Upper lobe of left lung (tissue), 4 donors: ENCODE results near the gene SMC1B.

ENCODE experiments used
- EP300 ChIP-seq, 4 donors: sonication (generic); formaldehyde crosslinking; IDR thresholded peaks; one replicate each; pipeline ENCODE4 v1.5.1; 2017; ENCODE audit warnings: antibody characterized with exemption in 4 of 4, control low read depth in 2 of 4
- POLR2A ChIP-seq, 4 donors: fragments of 450-650 bp; IDR thresholded peaks; one replicate each; pipeline ENCODE4 v1.5.1; 2016 to 2017; ENCODE audit warnings: antibody characterized with exemption in 4 of 4, mild to moderate bottlenecking in 2 of 4
- POLR2AphosphoS5 ChIP-seq, 2 donors: sonication (generic); formaldehyde crosslinking; IDR thresholded peaks; one replicate each; pipeline ENCODE4 v1.5.1; 2017; ENCODE audit warnings: antibody characterized with exemption in 2 of 2
- TF ChIP-seq, protein P1 (sequence below), 6 experiments: fragments of 450-650 bp in 4 of 6; fragments of 200-600 bp in 2 of 6; sonication (generic) in 2 of 6; IDR thresholded peaks; one replicate each; pipeline ENCODE4 v1.5.1; 2016 to 2019; ENCODE audit warnings: antibody characterized with exemption in 6 of 6

DNA sequence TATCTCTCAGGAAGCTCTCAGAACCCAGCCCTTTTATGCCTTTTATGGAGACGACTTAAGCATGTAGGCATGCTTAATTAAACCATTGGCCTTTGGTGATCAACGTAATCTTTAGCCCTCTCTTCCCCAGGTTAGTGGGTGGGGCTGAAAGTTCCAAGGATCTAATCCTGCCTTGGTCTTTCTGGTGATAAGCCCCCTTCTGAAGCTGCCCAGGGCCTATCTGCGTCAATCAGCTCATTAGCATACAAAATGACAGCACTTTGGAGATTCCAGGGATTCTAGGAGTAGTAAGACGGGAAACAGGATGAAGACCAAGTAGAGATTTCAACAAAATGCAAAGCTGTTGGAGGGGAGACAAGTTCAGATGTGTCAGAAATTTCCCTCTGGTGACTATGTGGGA, 100.5 kb downstream of the SMC1B start:
- TF ChIP-seq POLR2AphosphoS5 (IDR thresholded peaks at IDR 0.05) (no peak), POLR2A (IDR thresholded peaks at IDR 0.05) (no peak), EP300 (IDR thresholded peaks at IDR 0.05) (no peak)
- TF ChIP-seq, protein P1, sequence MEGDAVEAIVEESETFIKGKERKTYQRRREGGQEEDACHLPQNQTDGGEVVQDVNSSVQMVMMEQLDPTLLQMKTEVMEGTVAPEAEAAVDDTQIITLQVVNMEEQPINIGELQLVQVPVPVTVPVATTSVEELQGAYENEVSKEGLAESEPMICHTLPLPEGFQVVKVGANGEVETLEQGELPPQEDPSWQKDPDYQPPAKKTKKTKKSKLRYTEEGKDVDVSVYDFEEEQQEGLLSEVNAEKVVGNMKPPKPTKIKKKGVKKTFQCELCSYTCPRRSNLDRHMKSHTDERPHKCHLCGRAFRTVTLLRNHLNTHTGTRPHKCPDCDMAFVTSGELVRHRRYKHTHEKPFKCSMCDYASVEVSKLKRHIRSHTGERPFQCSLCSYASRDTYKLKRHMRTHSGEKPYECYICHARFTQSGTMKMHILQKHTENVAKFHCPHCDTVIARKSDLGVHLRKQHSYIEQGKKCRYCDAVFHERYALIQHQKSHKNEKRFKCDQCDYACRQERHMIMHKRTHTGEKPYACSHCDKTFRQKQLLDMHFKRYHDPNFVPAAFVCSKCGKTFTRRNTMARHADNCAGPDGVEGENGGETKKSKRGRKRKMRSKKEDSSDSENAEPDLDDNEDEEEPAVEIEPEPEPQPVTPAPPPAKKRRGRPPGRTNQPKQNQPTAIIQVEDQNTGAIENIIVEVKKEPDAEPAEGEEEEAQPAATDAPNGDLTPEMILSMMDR (IDR thresholded peaks at IDR 0.05): no peak
